HepG2 (cell line): Measurements from ENCODE around the gene TAPBP. TPM values are rescaled to one million over a fixed set of nuclear protein-coding genes. Genes with fewer than 3 reads are reported as not detected.

ENCODE experiments used
- ATF7 ChIP-seq, 2 experiments: fragments of 450-650 bp in 1 of 2; sonication (generic) in 1 of 2; formaldehyde crosslinking in 1 of 2; IDR thresholded peaks; 2 replicates each; pipeline versions ENCODE4 v1.4.0 to v1.6.1; 2016 to 2020; ENCODE audit warnings: antibody characterized with exemption in 1 of 2, mild to moderate bottlenecking in 1 of 2, missing genetic modification reagents in 1 of 2
- FOXA1 ChIP-seq, 2 experiments: fragments of 450-650 bp in 1 of 2; sonication (generic) in 1 of 2; formaldehyde crosslinking in 1 of 2; IDR thresholded peaks; 2 replicates each; pipeline versions ENCODE4 v1.4.0 to v1.6.1; 2016 to 2020; ENCODE audit warnings: missing genetic modification reagents in 1 of 2
- FOXP1 ChIP-seq, 2 experiments: fragments of 450-650 bp in 1 of 2; IDR thresholded peaks; 2 replicates each; pipeline ENCODE4 v1.6.1; 2017 to 2018; ENCODE audit warnings: antibody characterized with exemption in 1 of 2
- HOXD1 ChIP-seq: sonication (generic); formaldehyde crosslinking; IDR thresholded peaks from 2 replicates; pipeline ENCODE4 v1.5.0; 2020; ENCODE audit warnings: missing genetic modification reagents
- KDM5A ChIP-seq: fragments of 200-600 bp; sonication (generic); IDR thresholded peaks from 2 replicates; pipeline ENCODE4 v1.7.0; 2018; ENCODE audit warnings: antibody characterized with exemption, mild to moderate bottlenecking, low read length, borderline replicate concordance
- MATR3 ChIP-seq: sonication (generic); formaldehyde crosslinking; IDR thresholded peaks from 2 replicates; pipeline ENCODE4 v1.4.0; 2020; ENCODE audit warnings: missing genetic modification reagents
- MTA3 ChIP-seq: sonication (generic); formaldehyde crosslinking; IDR thresholded peaks from 2 replicates; pipeline ENCODE4 v1.4.0; 2020; ENCODE audit warnings: missing genetic modification reagents
- NFATC3 ChIP-seq: sonication (generic); formaldehyde crosslinking; IDR thresholded peaks from 2 replicates; pipeline ENCODE4 v1.5.1; 2020; ENCODE audit warnings: mild to moderate bottlenecking, missing genetic modification reagents
- RXRB ChIP-seq: IDR thresholded peaks from 2 replicates; pipeline ENCODE4 v1.6.1; 2016; ENCODE audit warnings: borderline replicate concordance, missing genetic modification reagents, missing compliant biosample characterization
- SALL2 ChIP-seq: sonication (generic); formaldehyde crosslinking; IDR thresholded peaks from 2 replicates; pipeline ENCODE4 v1.8.1; 2023; ENCODE audit warnings: mild to moderate bottlenecking, missing genetic modification reagents, inconsistent platforms
- SATB2 ChIP-seq: sonication (generic); formaldehyde crosslinking; IDR thresholded peaks from 2 replicates; pipeline ENCODE4 v1.5.0; 2020; ENCODE audit warnings: missing genetic modification reagents
- SMARCC2 ChIP-seq: fragments of 450-650 bp; IDR thresholded peaks from 2 replicates; pipeline ENCODE4 v1.6.1; 2017; ENCODE audit warnings: antibody characterized with exemption, mild to moderate bottlenecking
- ZKSCAN5 ChIP-seq: sonication (generic); formaldehyde crosslinking; IDR thresholded peaks from 2 replicates; pipeline ENCODE4 v1.5.1; 2020; ENCODE audit warnings: mild to moderate bottlenecking, missing genetic modification reagents
- ZNF274 ChIP-seq: sonication (generic); formaldehyde crosslinking; IDR thresholded peaks from 2 replicates; pipeline ENCODE4 v1.5.1; 2020; ENCODE audit warnings: mild to moderate bottlenecking, missing genetic modification reagents
- ZNF775 ChIP-seq: sonication (generic); formaldehyde crosslinking; IDR thresholded peaks from 2 replicates; pipeline ENCODE4 v1.4.0; 2020; ENCODE audit warnings: missing genetic modification reagents, mild to moderate bottlenecking, moderate library complexity, borderline replicate concordance
- ZSCAN22 ChIP-seq: sonication (generic); formaldehyde crosslinking; IDR thresholded peaks from 2 replicates; pipeline ENCODE4 v1.4.0; 2020; ENCODE audit warnings: mild to moderate bottlenecking, missing genetic modification reagents
- polyA plus RNA-seq, 8 experiments: library from polyadenylated mRNA; depleted of rRNA in 3 of 8; stranded (reverse) in 7 of 8; unstranded in 1 of 8; fragments of >200 nt; fragmentation: Illumina TruSeq in 4 of 8; extraction: Trizol in 4 of 8; gene quantifications; 2 replicates each; pipeline versions ENCODE4 v1.2.1 to v1.2.3, GENCODE V29; 2011 to 2016; ENCODE audit warnings: low read depth in 4 of 8, missing spikeins in 1 of 8, mixed read lengths in 1 of 8; ENCODE audit not compliant: insufficient read depth in 1 of 8
- total RNA-seq, 5 experiments: library from RNA; depleted of rRNA; stranded (reverse); fragments of >200 nt; fragmentation: Illumina TruSeq; extraction: Trizol; gene quantifications; 2 replicates each; pipeline ENCODE4 v1.2.3, GENCODE V29; 2016; ENCODE audit warnings: low read depth in 1 of 5
- TF ChIP-seq, protein P1 (sequence below): sonication (generic); formaldehyde crosslinking; IDR thresholded peaks from 2 replicates; pipeline ENCODE4 v1.5.1; 2020; ENCODE audit warnings: mild to moderate bottlenecking, missing genetic modification reagents, borderline replicate concordance
- TF ChIP-seq, protein P2 (sequence below): fragments of 450-650 bp; IDR thresholded peaks from 2 replicates; pipeline ENCODE4 v1.6.1; 2017
- TF ChIP-seq, protein P3 (sequence below): sonication (generic); formaldehyde crosslinking; IDR thresholded peaks from 2 replicates; pipeline ENCODE4 v1.4.0; 2020; ENCODE audit warnings: mild to moderate bottlenecking, missing genetic modification reagents

Gene TAPBP
- total and polyA plus RNA-seq, 2 of the 13 experiments (the other 11 are each of a cell fraction or from before 2014, with no cell fraction given): 27.4 to 32.3 TPM

DNA sequence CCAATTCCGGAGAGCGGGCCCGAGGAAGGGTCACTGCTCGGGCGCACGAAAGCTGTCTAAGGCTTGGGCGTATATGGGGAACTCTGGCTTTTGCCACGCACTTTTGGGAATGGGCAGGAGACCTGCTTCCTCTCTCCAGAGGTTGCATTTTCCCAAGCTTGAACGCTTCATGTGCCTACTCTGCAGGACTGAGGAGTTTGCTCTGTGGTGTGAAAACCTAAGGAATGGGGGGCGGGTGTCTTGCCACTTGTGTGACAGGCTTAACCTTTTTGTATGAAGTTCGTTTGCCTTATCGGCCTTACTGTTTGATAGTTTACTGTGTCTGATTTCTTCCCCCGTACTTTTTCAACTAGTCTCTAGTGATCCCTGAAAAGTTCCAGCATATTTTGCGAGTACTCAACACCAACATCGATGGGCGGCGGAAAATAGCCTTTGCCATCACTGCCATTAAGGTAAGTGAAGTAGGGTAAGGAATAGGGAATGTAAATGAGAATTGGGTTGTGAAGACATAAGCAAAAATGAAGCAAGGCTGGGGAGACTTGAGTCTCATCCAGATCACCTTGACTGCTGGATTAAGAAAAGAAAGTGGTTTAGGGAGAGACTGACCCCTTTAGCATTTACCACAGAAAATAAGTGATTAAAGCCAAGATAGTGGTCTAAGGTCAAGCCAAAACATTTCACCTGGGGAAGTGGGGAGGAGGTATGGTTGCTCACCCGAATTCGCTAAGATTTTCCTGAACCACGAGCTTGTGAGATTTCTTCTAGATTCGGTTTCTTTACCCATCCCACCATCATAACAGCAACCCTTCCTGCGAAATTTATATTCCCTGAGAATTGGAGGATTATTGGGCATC is 41.4 kb downstream of the TAPBP start (continued):
- TF ChIP-seq, protein P1, sequence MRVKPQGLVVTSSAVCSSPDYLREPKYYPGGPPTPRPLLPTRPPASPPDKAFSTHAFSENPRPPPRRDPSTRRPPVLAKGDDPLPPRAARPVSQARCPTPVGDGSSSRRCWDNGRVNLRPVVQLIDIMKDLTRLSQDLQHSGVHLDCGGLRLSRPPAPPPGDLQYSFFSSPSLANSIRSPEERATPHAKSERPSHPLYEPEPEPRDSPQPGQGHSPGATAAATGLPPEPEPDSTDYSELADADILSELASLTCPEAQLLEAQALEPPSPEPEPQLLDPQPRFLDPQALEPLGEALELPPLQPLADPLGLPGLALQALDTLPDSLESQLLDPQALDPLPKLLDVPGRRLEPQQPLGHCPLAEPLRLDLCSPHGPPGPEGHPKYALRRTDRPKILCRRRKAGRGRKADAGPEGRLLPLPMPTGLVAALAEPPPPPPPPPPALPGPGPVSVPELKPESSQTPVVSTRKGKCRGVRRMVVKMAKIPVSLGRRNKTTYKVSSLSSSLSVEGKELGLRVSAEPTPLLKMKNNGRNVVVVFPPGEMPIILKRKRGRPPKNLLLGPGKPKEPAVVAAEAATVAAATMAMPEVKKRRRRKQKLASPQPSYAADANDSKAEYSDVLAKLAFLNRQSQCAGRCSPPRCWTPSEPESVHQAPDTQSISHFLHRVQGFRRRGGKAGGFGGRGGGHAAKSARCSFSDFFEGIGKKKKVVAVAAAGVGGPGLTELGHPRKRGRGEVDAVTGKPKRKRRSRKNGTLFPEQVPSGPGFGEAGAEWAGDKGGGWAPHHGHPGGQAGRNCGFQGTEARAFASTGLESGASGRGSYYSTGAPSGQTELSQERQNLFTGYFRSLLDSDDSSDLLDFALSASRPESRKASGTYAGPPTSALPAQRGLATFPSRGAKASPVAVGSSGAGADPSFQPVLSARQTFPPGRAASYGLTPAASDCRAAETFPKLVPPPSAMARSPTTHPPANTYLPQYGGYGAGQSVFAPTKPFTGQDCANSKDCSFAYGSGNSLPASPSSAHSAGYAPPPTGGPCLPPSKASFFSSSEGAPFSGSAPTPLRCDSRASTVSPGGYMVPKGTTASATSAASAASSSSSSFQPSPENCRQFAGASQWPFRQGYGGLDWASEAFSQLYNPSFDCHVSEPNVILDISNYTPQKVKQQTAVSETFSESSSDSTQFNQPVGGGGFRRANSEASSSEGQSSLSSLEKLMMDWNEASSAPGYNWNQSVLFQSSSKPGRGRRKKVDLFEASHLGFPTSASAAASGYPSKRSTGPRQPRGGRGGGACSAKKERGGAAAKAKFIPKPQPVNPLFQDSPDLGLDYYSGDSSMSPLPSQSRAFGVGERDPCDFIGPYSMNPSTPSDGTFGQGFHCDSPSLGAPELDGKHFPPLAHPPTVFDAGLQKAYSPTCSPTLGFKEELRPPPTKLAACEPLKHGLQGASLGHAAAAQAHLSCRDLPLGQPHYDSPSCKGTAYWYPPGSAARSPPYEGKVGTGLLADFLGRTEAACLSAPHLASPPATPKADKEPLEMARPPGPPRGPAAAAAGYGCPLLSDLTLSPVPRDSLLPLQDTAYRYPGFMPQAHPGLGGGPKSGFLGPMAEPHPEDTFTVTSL (CRISPR knock-in tag): no peak
- no peak for TF ChIP-seq MATR3 (CRISPR knock-in tag)
- TF ChIP-seq ZNF775 (CRISPR knock-in tag): no peak
- TF ChIP-seq SATB2 (CRISPR knock-in tag): no peak; the same call in 1 of the 2 replicates
- TF ChIP-seq, protein P2, sequence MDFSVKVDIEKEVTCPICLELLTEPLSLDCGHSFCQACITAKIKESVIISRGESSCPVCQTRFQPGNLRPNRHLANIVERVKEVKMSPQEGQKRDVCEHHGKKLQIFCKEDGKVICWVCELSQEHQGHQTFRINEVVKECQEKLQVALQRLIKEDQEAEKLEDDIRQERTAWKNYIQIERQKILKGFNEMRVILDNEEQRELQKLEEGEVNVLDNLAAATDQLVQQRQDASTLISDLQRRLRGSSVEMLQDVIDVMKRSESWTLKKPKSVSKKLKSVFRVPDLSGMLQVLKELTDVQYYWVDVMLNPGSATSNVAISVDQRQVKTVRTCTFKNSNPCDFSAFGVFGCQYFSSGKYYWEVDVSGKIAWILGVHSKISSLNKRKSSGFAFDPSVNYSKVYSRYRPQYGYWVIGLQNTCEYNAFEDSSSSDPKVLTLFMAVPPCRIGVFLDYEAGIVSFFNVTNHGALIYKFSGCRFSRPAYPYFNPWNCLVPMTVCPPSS: no peak
- peak; percentile 40; the same call in 1 of the 2 replicates for TF ChIP-seq NFATC3
- no peak for TF ChIP-seq ATF7 (IDR thresholded peaks at IDR 0.05)
- TF ChIP-seq ATF7 (CRISPR knock-in tag; IDR thresholded peaks at IDR 0.05): no peak
- no peak for TF ChIP-seq RXRB (CRISPR knock-in tag)
- TF ChIP-seq FOXA1 (IDR thresholded peaks at IDR 0.05): no peak
- no peak for TF ChIP-seq FOXA1 (CRISPR knock-in tag; IDR thresholded peaks at IDR 0.05)
- TF ChIP-seq ZNF274 (CRISPR knock-in tag): peak; percentile 7; the same call in 1 of the 2 replicates
- TF ChIP-seq ZKSCAN5 (CRISPR knock-in tag): no peak
- TF ChIP-seq SMARCC2: no peak
- TF ChIP-seq FOXP1 (IDR thresholded peaks at IDR 0.05): no peak
- TF ChIP-seq FOXP1 (CRISPR knock-in tag; IDR thresholded peaks at IDR 0.05): no peak
- no peak for TF ChIP-seq KDM5A
- no peak for TF ChIP-seq SALL2 (CRISPR knock-in tag)
- TF ChIP-seq MTA3 (CRISPR knock-in tag): no peak
- TF ChIP-seq ZSCAN22: no peak
- TF ChIP-seq, protein P3, sequence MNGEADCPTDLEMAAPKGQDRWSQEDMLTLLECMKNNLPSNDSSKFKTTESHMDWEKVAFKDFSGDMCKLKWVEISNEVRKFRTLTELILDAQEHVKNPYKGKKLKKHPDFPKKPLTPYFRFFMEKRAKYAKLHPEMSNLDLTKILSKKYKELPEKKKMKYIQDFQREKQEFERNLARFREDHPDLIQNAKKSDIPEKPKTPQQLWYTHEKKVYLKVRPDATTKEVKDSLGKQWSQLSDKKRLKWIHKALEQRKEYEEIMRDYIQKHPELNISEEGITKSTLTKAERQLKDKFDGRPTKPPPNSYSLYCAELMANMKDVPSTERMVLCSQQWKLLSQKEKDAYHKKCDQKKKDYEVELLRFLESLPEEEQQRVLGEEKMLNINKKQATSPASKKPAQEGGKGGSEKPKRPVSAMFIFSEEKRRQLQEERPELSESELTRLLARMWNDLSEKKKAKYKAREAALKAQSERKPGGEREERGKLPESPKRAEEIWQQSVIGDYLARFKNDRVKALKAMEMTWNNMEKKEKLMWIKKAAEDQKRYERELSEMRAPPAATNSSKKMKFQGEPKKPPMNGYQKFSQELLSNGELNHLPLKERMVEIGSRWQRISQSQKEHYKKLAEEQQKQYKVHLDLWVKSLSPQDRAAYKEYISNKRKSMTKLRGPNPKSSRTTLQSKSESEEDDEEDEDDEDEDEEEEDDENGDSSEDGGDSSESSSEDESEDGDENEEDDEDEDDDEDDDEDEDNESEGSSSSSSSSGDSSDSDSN: peak; percentile 3; the same call in 1 of the 2 replicates
- no peak for TF ChIP-seq HOXD1 (CRISPR knock-in tag)
